ENCODE data around the gene PAK1. TPM values are rescaled to one million over a fixed set of nuclear protein-coding genes. Genes with fewer than 3 reads are reported as not detected.

The PAK1 gene
- total and polyA plus RNA-seq, 2 of the 8 experiments (the other 6 are each of a cell fraction or from before 2014, with no cell fraction given) = 87.7 to 151 TPM

DNA sequence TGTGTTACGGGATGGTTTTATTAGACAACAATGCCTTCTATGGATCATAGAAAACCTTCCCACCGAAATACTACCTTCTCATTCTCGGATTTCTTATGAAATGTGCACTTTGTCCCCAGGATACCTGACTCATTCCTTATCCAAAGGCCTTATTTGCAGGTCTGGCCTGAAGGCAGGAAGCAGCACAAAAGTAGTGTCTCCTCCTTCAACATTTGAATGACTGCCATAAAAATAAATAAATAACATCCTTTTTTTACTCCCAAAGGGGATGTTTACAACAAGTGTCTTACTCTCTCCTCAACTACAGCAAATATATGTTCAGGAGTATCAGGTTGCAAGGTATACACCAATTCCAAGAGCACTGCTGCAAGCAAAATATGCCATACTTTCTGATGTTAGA, 41.6 kb upstream of the PAK1 start:
- FAIRE-seq (no peak), DNase-seq (ENCODE audit: low read depth in 1 of 2, low spot score in 2 of 2) (peak in 1 of 2 experiments; percentile 3)
- no peaks in the 10 kb centered on the region for H3K79me1 ChIP-seq (ENCODE audit: low read depth, low read length)
- no peak overlapping the region for H4K91ac ChIP-seq (replicated peaks; ENCODE audit: insufficient read length, low read length)
- no peaks in the 10 kb centered on the region for H4K20me1 ChIP-seq (replicated peaks in 1 of 2; ENCODE audit: control insufficient read depth in 1 of 2, insufficient read depth in 2 of 2, low read length in 2 of 2)
- H2BK5ac ChIP-seq (ENCODE audit: low read depth, low read length) = no peak overlapping the region
- H3K9ac ChIP-seq (replicated peaks in 1 of 4; ENCODE audit: extremely low read depth in 1 of 4, low read depth in 3 of 4, low read length in 3 of 4) = no peak overlapping the region
- no peaks in the 10 kb centered on the region for H3K23me2 ChIP-seq (ENCODE audit: low read depth, low read length)
- H3K4ac ChIP-seq (replicated peaks; ENCODE audit: insufficient read length, low read depth, low read length) = no peak overlapping the region
- H2AK5ac ChIP-seq (ENCODE audit: low read depth, low read length) = no peak overlapping the region
- H3K56ac ChIP-seq (replicated peaks; ENCODE audit: insufficient read length, low read depth, low read length) = no peak overlapping the region
- H3K23ac ChIP-seq (ENCODE audit: insufficient read length) = no peak overlapping the region
- no peak overlapping the region for H3K27ac ChIP-seq (ENCODE audit: low read depth, low read length)
- H3K27me3 ChIP-seq (replicated peaks in 1 of 4; ENCODE audit: control insufficient read depth in 3 of 4, extremely low read depth in 1 of 4, insufficient read depth in 3 of 4, low read length in 3 of 4) = no peaks in the 10 kb centered on the region
- no peak overlapping the region for H3K14ac ChIP-seq (ENCODE audit: insufficient read length)
- 98% methylated on average over 3 of the region's 3 CpGs; no CpG with 5 or more reads in 1 of the 2 experiments for WGBS, 2 experiments (ENCODE audit: extremely low coverage in 1 of 2, insufficient coverage in 1 of 2, insufficient read length in 1 of 2, insufficient replicate concordance in 2 of 2, low coverage in 1 of 2, low lambda C conversion rate in 2 of 2, missing lambda C conversion rate in 1 of 2)
- no peak overlapping the region for H2BK15ac ChIP-seq (ENCODE audit: low read length)
- no peak overlapping the region for H2AFZ ChIP-seq (ENCODE audit: low read length)
- H3K4me2 ChIP-seq (ENCODE audit: insufficient read depth in 1 of 2, low read depth in 2 of 2, low read length in 2 of 2) = no peak overlapping the region
- no peak overlapping the region for H2BK12ac ChIP-seq (ENCODE audit: low read depth, low read length)
- peaks cover 6 to 8% of the 10 kb centered on the region in 2 experiments; a peak in 3 of 4 replicates for H3K9me3 ChIP-seq (ENCODE audit: insufficient read depth in 2 of 2, low read depth in 1 of 2, low read length in 1 of 2)
- H3K18ac ChIP-seq (ENCODE audit: extremely low read depth, low read length) = no peak overlapping the region
- no peak overlapping the region for H2BK20ac ChIP-seq (ENCODE audit: low read length)
- H3K4me3 ChIP-seq (ENCODE audit: extremely low read depth in 1 of 4, insufficient read depth in 2 of 4, low read depth in 3 of 4, low read length in 4 of 4) = no peak overlapping the region
- H4K8ac ChIP-seq (ENCODE audit: extremely low read depth, insufficient read depth, low read length) = no peak overlapping the region
- peaks cover 0 to 4% (median 0%) of the 10 kb centered on the region in 4 experiments; a peak in 1 of 8 replicates for H3K36me3 ChIP-seq (ENCODE audit: control insufficient read depth in 2 of 4, insufficient read depth in 4 of 4, low read length in 3 of 4)
- H3K4me1 ChIP-seq (replicated peaks in 1 of 4; ENCODE audit: control insufficient read depth in 3 of 4, insufficient read depth in 4 of 4, low read length in 3 of 4) = peaks cover 0 to 5% (median 3%) of the 10 kb centered on the region in 4 experiments; a peak in 2 of 7 replicates
- H4K5ac ChIP-seq (ENCODE audit: insufficient read length, low read depth, low read length) = no peak overlapping the region
- POLR2A ChIA-PET (ENCODE audit: partially characterized antibody) = no interaction called here
- CTCF ChIA-PET (ENCODE audit: partially characterized antibody) = interaction anchor here (0.9 to 1.4 kb wide), 3 partner anchors 10 to 29 kb away, joined by 3 to 4 read pairs (median 3); no protein-coding TSS in a partner anchor
- H3K79me2 ChIP-seq (ENCODE audit: control insufficient read depth in 1 of 2, insufficient read depth in 2 of 2, low read length in 2 of 2) = no peaks in the 10 kb centered on the region
- no peak overlapping the region for H2BK120ac ChIP-seq (replicated peaks; ENCODE audit: low read depth, low read length)
- no peak for TF ChIP-seq TEAD4 (IDR thresholded peaks at IDR 0.05; ENCODE audit: low read depth, low read length)
- TF ChIP-seq HDAC6 (IDR thresholded peaks at IDR 0.05; ENCODE audit: low read depth, low read length) = no peak
